Fibroblast of gingiva (primary cell): ENCODE data around the gene ACMSD.
"Not testable (repeated sequence)": the region's sequence is repeated elsewhere in the genome, so short reads cannot be mapped to it uniquely, and the experiment has no call there.

ENCODE experiments used
- DNase-seq: peaks from one replicate; pipeline ENCODE4 v3.0.0-alpha.2; 2011; ENCODE audit warnings: low read depth

ACMSD gene

DNA sequence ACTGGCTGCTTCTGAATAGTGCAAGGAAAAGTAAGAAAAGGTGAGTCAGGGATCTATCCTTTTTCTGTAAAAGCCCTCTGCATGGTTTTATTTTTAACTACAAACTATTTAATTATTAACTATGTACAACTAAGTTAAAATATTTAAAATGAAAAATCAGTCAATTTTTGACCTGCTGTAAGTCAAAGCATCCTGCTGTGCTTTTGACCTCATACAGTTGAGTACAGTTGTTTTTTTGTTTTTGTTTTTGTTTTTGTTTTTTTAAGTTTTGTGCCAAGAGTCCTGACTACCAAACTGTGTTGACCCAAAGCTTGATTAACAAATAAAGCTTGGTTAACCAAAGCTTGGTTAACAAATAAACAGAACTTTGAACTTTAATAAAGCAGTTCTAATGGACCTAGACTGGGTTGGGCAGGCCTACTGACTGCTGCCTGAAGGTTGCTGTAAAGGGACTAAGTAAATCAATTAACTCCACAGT, at the start of gene ACMSD:
Gene ACMSD (plus strand): TSS at position 474 of the 478 bp plus-strand sequence. CDS start 67 bp downstream, outside the sequence.
- DNase-seq: no peak

DNA sequence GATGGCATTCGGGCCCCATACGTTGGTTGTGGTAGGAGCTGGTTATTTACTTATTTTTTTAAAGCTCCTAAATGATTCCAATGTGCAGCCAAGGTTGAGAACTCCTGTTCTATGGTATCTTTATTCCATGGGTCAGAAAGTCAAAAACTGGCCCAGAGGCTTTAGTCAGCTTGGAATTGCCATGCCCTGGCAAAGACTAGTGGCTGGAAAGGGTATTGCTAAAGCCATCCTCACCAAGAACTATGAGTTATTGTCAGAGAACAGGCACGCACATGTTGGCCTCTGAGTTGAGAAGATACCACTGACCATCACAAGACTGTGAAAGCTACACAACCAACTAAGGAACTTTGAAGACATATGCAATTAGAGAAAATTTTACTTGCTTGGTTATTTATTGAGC, 47.9 kb upstream of the ACMSD start:
- no peak for DNase-seq

DNA sequence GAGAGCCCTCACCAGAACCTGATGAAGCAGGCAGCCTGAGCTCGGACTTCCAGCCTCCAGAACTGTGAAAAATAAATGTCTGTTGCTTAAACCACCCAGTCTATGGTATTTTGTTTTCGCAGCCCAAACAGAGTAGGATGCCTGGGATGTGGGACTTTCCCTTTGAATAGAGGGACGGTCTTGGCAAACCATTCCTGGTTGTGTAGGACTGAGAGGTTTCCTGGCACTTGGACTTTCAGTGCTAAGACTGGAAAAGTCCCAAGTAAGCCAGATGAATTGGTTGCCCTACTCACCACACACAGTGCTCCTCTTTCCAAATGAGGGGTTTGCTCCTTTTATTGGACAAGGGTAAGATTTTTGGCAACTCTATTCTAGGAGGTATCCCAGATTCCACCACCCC, 46.8 kb upstream of the ACMSD start:
- no peak for DNase-seq

DNA sequence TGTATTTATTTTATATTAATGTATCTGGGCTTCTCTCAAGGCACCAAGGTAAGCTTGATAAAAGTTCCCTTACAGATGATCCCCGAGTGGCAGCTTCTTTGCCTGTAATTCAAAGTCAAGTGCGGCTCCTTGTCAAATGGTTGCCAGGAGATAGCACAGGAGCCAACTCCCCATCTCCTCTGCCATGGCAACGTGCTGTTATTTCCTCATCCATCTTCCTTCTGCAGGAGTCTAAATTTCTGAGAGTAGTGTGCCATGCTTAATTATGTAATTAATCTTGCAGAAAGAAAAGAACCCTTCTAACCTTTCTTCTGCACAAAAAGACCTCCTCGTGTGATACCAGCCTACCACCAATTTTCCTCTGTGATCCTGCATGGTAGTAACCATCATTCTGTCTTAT, 46.2 kb upstream of the ACMSD start:
- no peak for DNase-seq

DNA sequence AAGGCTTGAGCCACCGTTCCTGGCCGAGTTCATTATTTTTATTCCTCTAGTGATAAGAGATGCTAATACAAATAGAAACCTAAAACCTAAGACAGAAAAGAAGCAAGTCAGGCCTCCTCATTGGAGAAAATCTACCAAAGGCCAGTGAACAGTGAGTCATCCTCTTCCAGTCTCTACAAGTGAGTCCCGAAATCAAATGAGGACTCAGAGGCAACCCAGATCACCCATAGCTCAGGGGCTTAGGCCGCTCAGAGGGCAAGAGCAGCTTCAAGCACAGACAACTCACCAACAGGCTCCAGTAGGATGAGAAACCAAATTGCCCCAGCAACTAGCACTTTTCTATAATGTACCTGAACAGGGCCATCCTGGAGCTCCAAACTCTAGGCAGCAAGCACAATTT, 42.7 kb upstream of the ACMSD start:
- no peak for DNase-seq

DNA sequence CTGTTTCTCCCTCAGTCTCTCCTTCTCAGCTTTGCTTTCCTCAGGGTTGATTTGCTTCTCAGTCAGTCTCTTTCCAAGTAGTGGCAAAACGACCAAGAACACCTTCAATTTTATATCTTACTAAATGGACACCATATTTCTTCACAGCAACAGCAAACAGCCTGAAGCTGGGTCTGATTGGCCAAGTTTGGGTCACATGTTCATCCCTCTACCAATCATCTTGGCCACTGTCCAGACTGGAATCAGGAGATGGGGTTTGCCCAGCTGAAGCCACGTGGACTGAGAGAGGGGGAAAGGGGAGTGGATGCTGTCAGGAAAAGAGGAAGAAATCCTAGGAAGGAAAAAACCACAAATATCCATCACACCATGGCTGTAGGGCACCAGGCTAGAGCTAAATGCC, 42.0 kb upstream of the ACMSD start:
- no peak for DNase-seq

DNA sequence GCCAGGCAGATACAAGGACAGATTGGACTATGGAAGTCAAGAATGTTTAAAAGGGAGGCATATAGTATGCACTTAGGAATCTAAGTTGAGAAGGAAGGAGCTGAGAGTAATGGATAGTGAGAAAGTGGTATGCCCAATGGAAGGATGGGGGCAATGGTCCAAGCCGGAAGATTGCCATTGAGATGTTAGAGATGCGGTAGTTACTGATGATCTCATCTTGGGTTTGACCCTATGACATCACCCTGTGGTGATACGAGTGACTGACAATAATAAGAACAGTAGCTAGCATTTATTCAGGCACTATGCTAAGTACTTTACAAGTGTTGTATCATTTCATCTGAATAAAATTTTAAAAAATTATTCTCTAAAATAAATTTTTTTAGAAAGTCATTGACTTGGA, 38.5 kb upstream of the ACMSD start:
- DNase-seq: no peak

DNA sequence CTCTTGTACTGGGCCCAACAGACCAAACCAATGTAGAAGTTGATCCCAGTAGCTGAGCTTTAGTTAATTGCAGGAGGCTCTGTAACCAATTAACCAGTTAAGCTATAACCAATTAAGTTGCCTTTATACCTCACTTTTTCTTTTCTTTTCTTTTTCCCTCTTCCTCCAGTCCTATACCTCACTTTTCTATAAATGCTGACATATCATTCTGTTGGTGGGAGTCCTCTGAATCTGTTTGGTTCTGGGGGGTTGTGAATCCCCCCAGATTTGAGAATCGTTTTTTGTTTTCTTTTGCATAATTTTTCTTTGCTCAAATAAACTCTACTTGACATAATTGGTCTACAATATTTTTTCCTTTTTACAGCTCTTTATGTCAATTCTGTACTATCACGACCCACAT, 38.1 kb upstream of the ACMSD start:
- no peak for DNase-seq

DNA sequence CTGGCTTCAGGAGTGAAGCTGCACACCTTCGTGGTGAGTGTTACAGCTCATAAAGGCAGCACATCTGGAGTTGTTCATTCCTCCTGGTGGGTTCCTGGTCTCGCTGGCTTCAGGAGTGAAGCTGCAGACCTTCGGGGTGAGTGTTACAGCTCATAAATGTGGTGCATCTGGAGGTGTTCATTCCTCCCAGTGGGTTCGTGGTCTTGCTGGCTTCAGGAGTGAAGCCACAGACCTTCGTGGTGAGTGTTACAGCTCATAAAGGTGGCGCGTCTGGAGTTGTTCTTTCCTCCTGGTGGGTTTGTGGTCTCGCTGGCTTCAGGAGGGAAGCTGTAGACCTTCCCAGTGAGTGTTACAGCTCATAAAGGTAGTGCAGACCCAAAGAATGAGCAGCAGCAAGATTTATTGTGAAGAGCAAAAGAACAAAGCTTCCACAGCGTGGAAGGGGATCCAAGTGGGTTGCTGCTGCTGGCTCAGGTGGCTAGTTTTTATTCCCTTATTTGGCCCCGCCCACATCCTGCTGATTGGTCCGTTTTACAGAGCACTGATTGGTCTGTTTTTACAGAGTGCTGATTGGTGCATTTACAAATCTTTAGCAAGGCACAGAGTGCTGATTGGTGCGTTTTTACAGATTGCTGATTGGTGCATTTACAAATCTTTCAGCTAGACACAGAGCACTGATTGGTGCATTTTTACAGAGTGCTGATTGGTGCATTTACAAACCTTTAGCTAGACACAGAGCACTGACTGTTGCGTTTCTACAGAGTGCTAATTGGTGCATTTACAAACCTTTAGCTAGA, 34.6 kb upstream of the ACMSD start:
- DNase-seq: not testable (repeated sequence)

DNA sequence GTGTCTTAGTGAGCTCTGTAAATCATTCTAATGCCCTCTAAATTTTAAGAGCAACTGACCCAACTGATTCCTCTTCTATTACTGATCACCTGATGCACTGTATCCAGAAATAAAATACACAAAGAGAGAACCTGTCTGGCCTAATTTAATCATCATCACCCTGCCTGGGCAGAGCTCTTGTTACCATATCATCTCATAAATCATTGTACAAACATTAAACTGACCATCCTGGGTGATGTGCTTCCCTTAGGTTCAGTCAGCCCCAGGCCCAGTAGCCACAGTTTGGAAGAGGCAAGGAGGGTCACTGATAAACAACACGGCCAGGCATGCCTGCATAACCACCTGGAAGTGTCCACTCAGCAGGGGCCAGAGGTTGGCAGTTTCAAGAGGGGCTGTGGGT, 22.7 kb upstream of the ACMSD start:
- no peak for DNase-seq

DNA sequence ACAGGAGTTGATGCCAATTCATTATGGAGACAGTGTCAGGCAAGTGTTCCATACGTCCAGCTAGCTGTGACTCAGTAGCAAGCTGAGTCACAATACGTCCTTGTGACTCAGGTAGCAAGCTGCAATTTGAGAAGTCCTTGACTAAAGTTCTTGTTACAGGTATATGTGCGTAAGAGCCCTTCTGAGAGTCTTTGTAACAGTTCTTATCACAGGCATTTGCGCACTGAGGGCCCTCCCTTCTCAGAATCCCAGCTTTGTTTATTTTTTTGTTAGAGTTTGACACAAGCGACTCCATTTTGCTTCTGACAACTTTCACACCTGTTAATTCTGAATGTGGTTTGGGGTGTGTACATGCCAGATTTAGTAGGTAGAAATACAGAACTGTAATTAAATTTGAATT, 20.1 kb upstream of the ACMSD start:
- no peak for DNase-seq

DNA sequence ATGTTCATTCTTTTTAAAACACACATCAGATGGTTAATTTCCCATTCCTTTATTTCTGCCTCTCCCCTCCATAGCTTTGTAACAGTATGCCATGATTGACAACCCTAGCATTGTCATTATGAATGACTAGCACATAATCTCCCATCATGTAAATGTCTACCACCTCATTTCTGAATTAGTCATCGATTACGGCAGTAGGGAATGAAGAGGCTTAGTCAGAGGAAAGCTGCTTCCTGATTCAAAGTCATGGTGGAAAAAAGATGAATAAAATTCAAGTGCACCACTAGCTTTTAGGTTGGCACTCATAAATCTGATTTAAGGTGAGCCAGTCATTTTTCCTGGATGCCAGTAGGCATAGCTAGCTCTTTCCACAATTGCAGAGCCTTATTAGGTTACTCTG, 19.1 kb upstream of the ACMSD start:
- no peak for DNase-seq

DNA sequence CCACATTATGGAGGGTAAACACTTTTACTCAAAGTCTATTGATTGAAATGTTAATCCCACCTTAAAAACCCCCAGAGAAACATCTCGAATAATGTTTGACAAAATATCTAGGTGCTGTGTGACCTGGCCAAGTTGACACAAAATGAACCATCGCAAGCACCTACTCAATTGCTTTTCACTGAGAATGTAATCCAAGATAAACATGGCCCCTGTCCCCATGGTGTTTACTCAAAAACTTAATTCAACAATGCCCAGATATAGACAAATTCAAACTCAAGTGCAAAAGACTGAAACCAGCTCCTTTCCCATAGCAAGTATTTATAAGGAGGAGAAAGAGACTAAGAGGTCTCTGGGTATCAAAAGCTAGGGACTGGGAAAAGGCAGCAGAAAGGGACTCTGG, 15.0 kb upstream of the ACMSD start:
- no peak for DNase-seq

DNA sequence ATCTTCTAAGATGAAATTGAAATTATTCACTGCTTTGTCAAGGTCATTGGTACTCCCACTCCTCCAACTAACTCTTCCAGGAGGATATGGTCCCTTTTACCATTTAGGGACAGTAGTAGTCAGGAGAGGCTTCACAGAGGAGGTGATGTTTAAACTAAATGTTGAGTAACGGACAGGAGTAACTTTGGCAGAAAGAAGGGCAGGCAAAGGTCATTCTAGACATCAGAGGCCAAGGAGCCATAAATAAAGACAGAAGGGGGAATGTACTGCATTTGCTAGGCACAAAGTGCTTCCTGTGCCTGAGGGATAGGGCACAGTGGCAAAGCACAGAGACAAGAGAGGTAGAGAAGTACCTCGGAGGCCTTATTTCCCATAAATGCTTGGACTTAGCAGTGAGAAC, 14.6 kb upstream of the ACMSD start:
- DNase-seq: no peak

DNA sequence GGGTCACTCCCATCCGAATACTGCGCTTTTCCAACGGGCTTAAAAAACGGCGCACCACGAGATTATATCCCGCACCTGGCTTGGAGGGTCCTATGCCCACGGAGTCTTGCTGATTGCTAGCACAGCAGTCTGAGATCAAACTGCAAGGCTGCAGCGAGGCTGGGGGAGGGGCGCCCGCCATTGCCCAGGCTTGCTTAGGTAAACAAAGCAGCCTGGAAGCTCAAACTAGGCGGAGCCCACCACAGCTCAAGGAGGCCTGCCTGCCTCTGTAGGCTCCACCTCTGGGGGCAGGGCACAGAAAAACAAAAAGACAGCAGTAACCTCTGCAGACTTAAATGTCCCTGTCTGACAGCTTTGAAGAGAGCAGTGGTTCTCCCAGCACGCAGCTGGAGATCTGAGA, 12.7 kb upstream of the ACMSD start:
- not testable (repeated sequence) for DNase-seq

DNA sequence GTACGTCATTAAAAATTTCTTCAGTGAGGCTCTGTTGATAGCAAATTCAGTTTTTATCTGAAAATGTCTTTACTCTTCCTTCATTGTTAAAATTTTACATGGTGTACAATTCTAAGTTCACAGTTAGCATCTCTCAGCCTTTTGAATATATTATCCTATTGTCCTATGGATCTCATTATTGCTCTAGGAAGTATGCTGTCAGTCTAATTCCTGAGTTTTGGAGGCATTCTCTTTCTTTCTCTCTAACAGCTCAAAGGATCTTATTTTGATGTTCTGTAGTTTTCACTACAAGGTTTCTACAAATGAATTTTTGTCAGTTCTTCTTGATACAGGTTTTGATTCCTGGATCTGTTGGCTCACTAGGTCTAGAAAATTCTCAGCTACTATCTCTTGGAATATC, 2.9 kb upstream of the ACMSD start:
- DNase-seq: no peak

DNA sequence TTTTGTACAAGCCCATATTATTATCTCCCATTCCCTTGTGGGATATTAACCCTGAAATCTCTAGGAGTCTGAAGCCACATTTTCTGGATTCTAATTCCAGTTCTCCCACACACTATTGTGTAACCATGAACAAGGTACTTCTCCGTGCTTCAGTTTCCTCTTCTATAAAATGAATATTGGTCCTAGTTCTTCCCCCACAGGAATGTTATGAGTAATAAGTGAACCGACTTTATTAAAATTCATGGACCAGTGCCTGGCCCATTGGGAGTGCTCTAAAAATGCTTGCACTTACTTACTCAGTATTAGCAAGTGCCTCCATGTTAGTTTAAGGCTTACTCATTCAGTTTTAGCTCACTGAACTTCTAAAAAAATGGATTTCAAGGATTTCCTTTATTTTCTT, 1.4 kb upstream of the ACMSD start:
- peak; percentile 55 for DNase-seq

DNA sequence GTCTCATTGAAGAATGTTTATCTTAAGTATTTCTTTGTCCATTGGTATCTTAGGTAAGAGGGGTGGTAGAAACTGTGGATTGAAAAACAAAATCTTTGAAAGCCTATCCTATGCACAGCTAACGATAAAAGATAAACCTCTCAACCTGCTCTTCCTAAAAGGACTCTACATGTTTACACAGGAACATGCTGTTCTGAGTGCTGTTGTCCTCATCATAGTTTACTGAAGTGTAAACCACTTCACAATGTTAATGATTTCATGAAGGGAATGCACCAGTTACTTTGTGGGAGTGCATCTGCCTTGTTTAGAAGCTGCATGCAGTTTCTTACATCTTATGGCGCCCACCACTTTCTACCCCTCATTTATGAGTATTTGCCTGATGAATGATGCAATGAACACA, 1.2 kb downstream of the ACMSD start:
- no peak for DNase-seq

DNA sequence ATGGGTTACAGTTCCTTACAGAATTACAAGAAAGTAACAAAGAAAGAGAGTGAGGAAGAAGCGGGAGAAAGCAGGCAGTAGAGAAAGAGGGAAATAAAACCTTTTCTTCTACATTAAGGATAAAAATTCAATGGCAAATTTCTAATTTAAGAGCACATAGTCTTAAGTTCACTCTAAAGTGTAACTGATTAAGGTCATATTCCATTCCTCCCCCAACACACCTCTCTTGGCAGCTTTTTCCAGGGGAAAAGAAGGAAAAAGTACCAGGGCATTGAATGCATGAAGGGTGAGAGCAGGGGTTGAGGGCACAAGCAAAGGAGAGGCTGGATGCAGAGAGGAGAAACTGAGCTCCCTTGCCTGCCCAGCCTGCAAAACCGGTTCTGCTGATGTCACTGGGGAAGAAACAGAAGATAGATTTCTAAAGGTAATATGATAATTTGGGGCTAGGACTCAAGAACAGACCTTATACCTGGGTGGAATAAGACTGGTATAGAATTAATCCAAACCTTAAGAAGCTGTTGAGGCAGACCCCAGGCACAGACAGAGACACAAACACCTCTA, 4.6 kb downstream of the ACMSD start:
- no peak for DNase-seq

DNA sequence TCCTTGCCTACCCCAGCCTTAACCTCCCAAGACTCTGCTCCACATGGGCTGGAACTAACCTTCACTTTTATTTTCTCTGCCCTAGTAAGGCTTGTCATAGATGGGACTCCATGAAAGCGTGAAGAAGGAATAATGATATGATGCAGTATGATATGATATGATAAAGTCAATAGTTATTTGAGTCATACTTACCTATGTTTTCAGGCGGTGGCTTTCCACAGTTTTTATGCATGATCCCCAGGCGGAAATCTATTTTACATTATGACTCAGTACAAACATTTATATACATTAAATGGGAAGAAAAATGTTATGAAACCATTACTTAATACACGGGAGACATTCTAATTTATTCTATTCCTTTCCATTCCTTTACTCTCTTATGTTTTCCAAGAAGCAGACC, 5.6 kb downstream of the ACMSD start:
- DNase-seq: no peak

DNA sequence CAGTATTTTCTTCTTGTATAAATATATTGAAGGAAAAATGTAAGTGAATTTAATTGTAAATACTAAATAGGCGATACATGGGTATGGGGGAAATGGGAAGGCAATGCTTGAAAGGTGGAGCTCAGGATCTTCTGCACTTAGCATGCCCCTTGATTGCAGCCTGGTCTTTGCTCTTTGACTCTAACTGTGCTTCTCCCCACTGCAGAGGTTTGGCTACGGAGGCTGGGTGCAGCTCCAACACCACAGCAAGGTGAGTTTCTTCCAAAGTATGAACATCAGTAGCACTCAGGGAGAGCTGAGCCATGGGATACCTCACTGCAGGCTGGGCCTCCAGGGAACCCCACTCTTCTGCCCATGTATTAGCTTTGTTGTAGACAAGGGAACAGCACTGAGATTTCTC, 6.6 kb downstream of the ACMSD start:
- DNase-seq: no peak

DNA sequence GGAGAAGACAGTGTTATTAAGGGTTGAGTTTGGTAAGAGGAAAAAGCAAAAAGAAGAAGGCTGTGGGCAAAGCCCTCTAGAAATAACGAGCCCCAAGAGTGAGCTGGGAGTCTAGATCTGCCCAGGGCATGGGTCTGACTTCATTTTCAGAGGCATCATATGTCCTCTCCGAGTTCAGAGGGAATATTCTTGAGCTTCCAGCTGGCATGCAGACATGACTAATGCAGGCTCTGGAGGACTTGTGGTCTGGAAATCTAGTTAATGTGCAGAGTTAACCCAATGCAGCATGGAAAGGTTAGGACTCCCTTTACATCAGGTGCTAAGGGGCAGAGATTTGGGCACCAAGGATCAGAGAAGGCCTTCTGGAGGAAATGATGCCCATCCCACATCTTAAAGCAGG, 7.3 kb downstream of the ACMSD start:
- peak; percentile 5 for DNase-seq

DNA sequence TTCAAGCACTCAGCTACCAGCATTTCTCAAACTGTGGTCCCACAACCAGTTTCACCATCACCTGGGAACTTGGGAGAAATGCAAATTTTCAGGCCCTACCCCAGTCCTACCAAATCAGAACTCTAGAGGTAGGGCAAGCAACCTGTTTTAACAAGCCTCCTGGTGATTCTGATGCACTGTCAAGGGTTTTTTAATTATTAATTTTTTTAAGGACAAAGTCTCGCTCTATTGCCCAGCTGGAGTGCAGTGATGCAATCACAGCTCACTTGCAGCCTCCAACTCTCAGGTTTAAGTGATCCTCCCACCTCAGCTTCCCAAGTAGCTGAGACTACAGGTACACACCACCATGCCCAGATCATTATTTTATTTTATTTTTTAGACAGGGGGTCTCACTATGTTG, 7.8 kb downstream of the ACMSD start:
- DNase-seq: no peak

DNA sequence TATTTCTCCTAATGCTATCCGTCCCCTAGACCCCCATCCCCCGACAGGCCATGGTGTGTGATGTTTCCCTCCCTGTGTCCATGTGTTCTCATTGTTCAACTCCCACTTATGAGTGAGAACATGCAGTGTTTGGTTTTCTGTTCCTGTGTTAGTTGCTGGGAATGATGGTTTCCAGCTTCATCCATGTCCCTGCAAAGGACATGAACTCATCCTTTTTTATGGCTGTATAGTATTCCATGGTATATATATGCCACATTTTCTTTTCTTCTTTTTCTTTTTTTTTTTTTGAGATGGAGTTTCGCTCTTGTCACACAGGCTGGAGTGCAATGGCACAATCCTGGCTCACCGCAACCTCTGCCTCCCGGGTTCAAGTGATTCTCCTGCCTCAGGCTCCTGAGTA, 9.2 kb downstream of the ACMSD start:
- DNase-seq: not testable (repeated sequence)
